Measurements from ENCODE around the gene LRRC61. TPM values are rescaled to one million over a fixed set of nuclear protein-coding genes. Genes with fewer than 3 reads are reported as not detected.

The LRRC61 gene
- total RNA-seq, 1 donor from 2014 or later, result 11.7 TPM

DNA sequence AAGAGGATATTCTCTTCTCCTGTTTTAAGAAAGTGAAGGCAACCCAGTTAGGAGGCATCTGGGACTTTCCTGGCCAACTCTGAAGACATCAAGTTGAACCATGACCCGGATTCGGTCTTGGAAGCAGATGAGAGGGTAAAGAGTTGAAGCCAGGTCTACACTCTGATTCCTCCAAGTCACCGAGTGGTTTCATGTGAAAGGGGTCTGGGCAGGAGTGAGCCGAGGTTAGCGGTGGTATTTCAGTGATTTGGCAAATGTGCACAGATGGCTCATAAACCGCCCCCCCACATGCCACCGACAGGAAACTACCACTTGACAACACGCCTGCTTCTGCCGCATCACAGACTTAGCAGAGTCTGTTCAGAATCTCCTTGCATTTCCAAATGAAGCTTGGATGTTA lies 34.1 kb downstream of the LRRC61 start:
- no peak for DNase-seq

DNA sequence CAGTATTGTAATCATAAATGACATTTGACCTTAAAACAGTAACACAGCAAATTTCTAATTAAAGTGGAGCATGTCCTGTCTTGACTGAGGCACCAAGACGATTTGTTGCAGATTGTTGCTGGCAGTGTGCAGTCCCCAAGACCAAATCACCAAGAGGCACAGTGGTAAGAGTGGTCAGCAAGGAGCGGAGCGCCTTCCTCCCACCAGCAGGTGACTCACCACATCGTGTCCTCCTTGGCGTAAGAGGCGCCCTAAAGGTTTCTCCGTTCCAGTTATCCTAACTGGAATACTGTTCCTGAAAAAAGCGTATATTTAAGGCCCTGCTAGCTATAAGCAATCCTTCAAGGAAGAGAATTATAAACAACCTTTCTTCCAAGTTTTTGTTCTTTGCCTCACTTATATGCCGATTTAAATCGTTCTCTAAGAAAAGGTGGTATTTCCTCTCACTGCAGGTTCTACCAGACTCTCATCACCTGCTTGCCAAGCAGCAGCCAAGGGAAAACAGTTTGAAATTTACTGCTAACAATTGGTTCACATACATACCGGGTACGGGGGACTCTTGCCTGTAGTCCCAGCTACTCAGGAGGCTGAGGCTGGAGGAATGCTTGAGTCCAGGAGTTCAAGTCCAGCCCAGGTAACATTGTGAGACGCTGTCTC lies 34.7 kb downstream of the LRRC61 start:
- DNase-seq, result no peak

DNA sequence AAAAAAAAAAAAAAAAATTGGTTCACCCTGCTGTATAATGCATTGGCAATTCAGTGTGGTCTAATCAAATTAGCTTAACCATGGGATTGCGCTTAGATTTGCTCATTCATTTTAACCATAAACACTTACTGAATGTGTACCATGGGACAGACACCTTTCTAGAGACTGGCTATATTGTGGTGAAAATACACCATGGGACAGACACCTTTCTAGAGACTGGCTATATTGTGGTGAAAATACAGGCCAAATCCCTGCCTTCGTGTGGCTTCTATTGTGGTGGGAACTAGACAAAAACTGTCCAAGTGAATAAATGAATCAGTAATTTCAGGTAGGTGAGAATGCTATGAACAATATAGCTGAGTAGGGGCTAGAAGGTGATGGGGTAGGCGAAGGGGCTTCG lies 35.3 kb downstream of the LRRC61 start:
- no peak for DNase-seq

GRCh38 chr7:150358988-150359621 lies 36.0 kb downstream of the LRRC61 start:
- no peak for DNase-seq

GRCh38 chr7:150359622-150360362 lies 36.6 kb downstream of the LRRC61 start:
- no peak for DNase-seq

DNA sequence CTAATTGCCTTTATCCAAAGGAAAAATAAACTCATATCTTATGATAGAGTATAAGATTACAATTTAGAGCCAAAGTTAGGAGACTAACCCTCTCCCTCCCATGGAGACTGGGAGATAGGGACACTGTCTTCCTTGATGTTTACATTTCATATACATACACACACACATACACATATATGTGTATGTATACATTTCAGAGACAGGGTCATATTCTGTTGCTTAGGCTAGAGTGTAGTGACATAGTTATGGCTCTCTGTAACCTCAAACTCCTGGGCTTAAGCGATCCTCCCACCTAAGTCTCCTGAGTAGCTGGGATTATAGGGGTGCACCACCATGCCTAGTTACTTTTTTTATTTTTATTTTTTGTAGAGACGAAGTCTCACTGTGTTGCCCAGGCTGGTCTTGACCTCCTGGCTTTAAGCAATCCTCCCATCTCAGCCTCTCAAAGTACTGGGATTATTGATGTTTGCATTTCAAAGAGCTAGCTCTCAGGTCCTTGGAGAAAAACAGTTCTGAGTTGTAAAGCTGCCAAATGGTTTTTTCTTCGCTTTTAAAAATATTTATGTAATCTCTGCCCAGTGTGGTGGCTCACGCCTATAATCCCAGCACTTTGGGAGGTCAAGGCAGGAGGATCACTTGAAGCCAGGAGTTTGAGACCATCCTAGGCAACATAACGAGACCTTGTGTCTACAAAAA lies 37.4 kb downstream of the LRRC61 start:
- DNase-seq, result no peak

- no peak for DNase-seq
Observed at GRCh38 chr7:150361402-150361801, 38.2 kb downstream of the LRRC61 start.

DNA sequence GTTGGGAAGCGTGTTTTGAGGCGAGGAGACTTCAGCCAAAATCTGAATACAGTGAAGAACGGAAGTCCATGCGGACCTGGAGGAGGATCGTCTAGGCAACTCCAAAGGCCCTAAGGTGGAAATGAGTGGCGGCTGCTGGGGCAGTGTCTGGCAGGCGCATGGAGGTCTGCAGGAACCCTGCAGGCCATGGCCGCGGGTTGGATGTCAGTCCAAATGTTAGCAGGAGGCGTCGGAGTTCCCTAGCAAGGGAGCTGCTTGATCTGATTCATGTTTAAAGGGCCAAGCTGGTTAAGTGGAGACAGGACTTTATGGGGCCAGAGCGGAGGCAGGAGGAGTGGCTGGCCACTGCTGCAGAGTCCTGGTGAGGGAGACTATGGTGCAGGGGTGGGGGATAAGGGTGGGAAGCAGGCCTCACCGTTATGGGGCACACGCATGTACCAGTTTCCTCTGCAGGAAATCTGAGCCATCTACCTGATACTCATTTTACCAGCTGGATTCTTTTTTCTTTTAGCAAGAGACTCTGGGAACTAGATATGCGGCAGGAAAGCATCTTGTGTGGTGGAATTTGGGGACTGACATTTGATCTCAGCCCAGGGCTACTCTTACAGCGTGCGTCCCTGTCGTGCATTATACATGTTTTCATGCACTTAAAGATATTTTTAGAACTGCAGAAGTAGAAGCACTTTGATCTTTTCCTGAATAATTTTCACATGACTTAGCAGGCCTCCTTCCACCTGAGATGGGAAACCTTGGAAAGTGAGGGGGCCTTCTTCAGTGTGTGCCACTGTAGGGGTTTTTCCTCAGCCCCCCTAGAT lies 38.9 kb downstream of the LRRC61 start:
- no peak for DNase-seq

GRCh38 chr7:150363370-150363769 lies 40.2 kb downstream of the LRRC61 start:
- DNase-seq, result no peak

GRCh38 chr7:150363872-150364271 lies 40.7 kb downstream of the LRRC61 start:
- no peak for DNase-seq

DNA sequence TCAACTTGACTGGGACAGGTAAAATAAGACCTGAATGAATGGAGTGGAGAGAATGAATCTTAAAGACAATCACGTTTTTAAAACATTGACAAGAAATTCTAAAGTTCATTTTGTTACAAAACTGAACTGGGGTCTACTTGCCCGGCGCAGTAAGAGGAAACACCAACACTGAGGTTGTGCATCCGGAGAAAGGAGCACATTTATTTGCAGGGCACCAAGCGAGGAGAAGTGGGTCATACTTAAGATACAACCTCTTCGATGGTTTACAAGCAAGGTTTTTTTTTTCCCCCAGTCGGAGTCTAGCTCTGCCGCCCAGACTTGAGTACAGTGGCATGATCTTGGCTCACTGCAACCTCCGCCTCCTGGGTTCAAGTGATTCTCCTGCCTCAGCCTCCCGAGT lies 42.0 kb downstream of the LRRC61 start:
- no peak for DNase-seq

DNA sequence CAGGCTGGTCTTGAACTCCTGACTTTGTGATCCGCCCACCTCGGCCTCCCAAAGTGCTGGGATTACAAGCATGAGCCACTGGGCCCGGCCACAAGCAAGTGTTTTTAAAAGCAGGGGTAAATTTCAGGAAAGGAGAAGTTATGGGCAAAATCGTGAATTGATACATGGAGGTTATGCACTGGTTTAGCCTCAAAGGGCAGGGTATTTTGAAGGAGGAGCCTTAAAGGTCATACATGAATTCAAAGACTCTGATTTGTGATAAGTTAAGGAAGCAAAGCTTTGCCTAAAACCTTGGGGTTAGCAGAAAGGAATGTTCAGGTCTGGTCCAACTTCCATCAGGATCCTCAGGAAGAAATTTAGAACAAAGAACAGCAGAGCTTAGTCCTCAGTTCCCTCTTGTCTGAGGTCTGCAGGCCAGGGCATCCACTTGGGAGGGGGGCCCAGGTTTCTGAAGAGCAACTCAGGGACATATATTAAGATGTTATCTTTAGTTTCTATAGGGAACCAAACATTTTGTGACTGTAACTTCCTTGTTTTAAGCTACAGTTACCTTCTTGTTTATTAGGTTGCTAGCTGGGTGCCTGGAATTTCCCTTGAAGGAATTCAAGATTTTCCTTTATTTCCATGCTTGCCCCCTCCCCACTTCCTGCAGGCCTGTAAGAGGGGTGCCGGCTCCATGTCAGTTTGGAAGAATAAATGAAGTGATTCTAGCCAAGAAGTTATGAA lies 42.7 kb downstream of the LRRC61 start:
- DNase-seq, result no peak

DNA sequence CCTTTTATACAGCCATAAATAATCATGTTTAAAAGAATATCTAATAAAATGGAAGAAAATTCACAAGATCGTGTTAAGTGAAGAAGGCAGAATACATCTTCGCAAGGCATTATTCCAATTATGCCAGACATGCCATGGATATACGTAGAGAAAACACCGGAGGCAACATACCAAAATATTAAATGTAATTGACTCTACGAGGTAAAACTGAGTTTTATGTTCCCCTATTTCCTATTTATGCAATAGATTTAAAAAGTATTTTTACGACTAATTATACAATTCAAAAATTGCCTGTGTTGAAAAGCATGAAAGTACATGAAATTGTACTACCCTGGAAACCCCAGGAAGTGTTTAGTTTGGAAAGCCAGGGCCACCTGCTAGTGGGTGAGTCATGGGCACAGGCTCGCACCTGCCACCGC lies 44.5 kb downstream of the LRRC61 start:
- DNase-seq, result no peak

DNA sequence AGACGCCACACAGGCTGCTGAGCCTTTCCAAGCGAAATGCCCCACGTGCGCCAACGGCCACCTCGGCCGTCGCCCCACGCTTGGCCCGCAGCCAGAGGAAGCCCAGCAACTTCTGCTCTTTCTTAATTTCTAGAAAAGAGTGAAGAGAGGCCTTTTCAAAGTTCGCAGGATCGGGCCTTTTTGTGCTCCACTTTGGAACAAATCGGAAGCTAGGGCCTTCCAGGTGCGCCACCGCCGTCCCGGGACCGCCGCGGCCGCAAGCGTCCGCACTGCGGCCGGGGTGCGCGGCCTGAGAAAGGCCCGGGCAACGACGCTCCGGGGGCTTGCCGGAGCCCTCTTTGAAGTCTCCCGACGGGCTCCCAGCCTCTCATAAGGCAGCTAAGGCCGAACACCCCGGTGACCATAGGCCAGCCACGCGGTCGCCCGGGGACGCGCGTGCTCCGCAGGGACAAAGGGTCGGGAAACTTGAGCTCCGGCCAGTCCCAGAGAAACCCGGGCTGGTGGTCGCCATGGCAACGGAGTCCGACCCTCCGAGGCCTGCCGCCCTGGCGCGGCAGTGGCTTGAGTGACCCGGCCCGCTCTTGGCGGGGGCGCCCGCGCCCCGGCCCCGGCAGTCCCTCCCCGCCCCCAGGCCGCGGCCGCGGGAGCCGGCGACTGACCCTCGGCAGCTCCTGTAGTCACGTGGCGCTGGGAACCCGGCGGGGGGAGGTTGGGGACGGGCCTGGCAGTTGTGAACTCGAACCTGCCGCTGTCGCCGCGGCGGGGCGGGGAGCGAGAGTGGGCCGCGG lies 45.1 kb downstream of the LRRC61 start, which contains the start of gene REPIN1:
REPIN1 (plus strand) TSS at position 727 of the 788 bp plus-strand sequence. CDS start 890 bp downstream, outside the sequence.
- peak; percentile 84 for DNase-seq

GRCh38 chr7:150368884-150369747 lies 46.0 kb downstream of the LRRC61 start:
- no peak for DNase-seq

DNA sequence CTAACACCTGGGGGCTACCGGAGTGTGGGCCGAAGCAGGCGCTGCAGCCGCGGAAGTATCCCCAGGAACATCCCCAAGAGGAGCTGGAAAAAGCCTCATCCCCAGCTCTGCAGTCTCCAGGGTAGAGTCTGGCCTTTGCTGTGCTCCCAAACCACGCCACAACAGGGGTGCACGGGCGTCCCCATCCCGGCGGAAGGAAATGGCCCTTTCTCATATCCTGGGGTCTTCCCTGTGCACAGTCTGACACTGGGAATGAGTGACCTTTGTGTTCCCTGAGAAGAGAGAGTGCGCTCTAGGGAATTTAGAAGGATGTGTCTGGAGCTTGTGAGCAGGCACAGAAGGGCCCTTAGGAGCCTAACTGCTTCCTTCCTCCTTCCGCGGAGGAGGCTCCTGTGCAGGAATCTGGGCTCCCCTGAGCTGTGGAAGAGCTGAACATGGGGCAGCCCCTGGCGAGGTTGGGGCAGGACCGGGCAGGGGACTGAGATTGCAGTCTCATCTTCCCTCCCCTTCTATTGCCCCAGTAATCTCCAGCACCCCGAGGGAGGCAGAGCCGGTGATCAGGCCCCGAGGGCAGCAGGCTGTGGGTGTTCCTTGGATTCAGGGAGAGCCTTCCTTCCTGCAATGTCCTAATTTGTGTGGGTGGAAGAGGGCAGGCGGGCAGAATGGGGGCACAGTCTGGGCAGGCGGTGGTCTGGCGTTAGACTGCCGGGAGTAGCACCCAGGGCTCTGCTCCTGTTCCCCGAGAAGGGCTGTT lies 46.8 kb downstream of the LRRC61 start:
- no peak for DNase-seq

DNA sequence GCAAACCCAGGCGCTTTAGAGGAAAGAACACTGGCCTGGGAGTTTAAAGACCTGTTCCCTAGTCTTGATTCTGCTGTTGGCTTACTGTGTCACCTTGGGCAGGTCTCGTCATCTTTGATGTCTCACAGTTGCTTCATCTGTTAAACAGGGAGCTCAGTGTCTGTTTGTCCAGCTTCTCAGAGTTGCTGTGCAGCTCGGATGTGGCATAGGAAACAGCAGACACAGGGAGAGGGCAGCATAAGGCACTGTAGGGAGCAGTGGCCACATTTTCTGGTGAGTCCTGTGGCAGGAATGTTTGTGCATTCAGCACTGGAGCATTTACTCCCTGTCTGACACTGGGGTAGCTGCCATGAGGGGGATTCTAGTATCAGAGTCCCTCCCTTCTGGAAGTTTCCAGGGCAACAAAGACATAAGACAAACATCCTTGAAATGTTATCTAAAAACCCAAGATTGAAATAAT lies 47.5 kb downstream of the LRRC61 start:
- no peak for DNase-seq

Data from occipital lobe (tissue), 2 donors.